GM19193 (cell line): ENCODE data around the gene OSCP1.

Source experiments
- POLR2A ChIP-seq: IDR thresholded peaks from 4 replicates; pipeline ENCODE4 v1.6.1; 2011; ENCODE audit not compliant: insufficient read depth, insufficient read length; ENCODE audit errors: extremely low read depth

OSCP1 gene

DNA sequence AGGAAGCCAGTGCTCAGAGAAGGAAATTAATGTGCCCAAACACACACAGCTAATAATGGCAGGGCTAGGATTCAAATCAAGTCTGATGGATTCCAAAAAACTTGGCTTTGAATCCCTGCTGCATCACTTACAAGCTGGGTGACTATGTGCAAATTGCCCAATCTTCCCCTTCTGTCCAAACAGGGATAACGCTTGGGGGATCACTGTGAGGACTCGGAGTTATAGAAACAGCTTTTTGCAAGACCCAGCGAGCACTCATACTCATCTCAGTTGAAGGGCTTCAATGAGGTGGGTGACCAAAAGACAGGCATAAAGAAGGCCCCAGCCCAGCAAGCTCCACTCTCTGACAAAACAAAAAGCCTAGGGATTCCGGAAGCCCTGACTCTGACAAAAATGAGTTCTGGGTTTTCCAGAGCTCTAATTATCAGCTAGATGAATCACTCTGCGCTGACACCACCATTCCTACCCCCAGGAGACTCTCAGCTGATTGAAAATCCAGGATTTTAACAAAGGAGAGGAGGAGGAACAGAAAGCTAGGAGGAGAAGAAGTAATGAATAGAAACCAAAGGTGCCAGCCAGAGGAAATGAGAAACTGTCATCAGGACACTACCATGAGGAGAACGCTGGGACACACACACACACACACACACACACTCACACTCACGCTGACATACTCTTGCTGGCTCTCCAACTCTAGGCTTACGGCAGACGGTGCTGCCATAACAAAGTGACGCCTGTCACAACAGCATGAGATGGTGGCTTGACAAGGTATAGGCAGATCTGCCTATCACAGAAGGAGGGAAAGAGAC is 62.9 kb downstream of the OSCP1 start:
- no peak for TF ChIP-seq POLR2A

DNA sequence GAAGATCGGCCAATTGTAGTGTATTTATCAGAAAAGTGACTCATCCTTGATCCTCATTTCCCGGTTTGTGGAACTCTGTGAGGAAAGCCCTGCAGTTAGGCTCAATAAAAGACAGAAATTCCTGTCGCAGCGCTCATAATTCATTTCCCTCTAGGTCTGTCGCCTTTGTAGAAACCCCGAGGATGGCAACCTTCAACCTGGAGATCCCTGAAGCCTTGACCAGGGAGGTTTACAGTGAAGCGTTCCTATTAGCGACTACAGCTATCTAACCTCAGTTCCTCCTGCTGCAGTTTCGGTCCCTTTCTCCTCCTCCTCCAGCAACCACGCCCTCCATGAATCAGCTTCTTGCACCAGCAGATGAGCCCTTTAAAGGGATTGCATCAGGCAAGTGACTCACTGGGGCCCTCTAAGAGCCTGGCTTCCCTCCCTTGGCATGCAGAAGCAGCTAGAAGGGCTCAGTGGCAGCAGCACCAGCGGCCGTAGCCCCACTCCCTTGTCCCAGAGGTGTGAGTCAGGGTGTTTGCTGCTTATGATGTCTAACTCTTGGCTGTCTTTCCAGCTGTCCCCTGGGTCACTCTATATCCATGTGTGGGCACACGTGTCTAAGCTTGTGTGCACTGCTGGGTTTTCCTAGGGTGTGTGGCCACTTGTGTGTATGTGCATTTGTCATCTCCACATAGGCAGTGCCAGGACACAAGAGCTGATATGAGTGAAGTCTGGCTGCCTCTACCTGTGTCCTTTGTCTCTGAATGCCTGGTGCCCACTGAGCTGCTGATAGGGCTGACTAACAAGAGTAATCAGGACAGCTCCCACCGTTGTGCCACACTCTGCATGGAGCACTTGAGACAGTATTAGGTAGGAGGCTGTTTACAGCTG is 63.7 kb downstream of the OSCP1 start:
- peak; percentile 92 for TF ChIP-seq POLR2A

DNA sequence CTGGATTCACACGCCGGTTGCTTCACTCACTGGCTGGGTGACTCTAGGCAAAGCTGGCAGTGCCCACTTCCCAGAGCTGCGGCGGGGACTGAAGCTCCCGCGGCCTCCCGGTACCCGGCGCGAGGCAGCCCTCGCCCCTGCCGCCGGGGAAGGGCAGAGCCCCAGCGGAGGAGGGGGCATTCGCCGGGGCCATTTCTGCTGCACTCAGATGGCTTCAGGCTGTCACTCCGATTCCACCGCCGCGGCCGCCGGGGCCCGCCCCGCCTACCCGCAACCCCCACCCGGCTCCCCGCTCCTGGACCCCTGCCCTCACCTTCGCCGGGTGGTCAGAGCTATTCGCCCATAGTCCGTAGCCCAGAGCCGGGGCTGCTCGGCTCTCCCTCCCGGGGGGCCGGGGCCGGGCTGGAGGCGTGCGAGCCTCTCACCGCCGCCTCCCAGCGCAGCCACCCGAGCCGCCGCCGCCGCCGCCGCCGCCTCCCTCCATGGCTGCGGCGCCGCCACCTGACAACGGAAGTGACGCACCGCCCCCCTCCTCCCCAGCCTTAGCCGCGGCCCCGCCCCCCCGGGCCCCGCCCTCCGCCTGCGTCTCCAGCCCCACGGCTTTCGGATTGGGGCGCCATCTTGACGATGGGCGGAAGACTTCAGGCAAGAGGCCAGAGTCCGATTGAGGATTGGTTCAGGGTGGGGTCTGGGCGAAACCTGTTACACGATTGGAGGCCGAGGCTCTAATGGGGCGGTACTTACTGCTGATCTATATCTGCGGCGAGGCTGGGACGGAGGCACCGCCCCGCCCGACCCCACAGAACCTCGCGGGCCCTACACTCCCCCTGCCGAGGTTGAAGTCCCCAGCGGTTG is 64.6 kb downstream of the OSCP1 start, which contains the start of gene STK40:
Gene STK40 (minus strand): TSS at position 515 of the 855 bp plus-strand sequence. CDS start 24,592 bp downstream, outside the sequence.
- no peak for TF ChIP-seq POLR2A

GRCh38 chr1:36384542-36385409 is 65.5 kb downstream of the OSCP1 start:
- peak; percentile 1 for TF ChIP-seq POLR2A

DNA sequence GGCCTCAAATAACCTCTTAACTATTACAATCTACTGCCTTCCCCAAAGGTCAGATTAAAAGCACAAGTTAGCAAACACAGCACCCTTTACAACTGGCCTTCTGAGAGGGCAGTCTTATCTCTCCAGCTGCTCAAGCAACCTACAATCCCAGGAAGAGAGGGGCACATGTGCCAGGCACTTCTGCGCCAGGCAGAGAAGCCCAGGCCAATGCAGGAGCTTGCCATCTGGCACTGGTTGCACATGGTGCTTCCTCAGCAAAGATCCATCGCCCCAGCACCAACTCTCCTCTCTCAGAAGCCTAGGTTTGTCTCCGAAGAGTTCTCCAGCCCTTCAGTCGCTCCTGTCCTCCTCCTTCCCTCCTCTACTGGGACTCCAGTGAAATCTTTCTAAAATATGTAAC is 67.0 kb downstream of the OSCP1 start:
- no peak for TF ChIP-seq POLR2A

DNA sequence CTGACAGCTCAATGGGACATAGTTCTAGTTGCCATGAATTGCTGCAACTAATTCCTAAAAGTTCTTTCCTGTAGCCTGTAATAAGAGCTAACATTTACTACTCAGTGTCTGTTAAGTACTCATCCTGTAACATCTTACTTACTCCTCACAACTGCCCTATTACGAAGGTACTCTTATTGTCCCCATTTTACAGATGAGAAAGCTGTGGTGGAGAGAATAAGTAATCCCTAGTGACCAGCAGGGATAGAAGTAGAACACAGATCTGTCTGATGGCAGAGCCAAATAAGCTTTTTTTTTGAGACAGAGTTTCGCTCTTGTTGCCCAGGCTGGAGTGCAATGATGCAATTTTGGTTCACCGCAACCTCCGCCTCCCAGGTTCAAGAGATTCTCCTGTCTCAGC is 67.6 kb downstream of the OSCP1 start:
- TF ChIP-seq POLR2A, result no peak

GRCh38 chr1:36382231-36382630 is 68.0 kb downstream of the OSCP1 start:
- TF ChIP-seq POLR2A, result no peak

GRCh38 chr1:36381405-36381804 is 68.8 kb downstream of the OSCP1 start:
- no peak for TF ChIP-seq POLR2A

DNA sequence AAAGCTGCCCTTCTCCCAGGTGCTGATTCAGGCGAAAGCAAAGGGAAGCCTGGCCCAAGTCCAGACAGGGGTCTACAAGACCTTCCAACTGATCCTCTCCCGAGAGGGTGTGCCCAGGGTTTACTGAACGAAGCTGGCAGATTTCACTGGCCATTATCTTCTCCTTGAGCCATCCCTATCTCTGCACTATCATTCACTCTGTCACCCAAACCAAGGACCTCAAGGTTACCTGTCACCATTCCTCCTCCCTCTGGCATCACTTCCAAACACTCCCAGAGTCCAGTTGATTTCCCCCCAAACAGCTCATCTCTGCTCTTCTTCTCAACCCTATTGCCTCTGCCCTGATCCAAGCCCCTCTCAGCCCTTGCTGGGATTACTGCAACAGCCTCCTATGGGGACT is 69.5 kb downstream of the OSCP1 start:
- no peak for TF ChIP-seq POLR2A

- TF ChIP-seq POLR2A, result no peak
Measured at GRCh38 chr1:36380143-36380619, 70.1 kb downstream of the OSCP1 start.

- TF ChIP-seq POLR2A, result no peak
Measured at GRCh38 chr1:36377791-36378492, 72.3 kb downstream of the OSCP1 start.

DNA sequence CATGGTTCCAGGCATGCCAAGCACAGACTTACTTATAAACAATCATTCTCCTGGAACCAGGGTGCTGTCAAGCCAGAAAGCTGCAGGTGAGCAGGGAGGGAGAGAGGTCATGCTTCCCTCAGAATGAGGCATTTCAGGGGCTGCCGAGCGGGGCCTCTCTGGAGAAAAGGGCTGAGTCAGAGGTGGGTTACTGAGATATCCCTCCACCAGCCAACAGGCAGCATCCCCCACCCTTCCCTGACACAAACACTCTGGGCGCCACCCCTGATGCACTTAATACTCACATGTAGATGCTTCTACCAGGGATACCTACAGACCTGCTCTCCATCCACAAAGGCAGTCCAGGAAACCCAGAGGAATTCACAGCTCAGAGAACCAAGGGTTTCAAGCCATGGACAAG is 77.6 kb downstream of the OSCP1 start:
- TF ChIP-seq POLR2A, result no peak
